Lung (tissue), 12 donors: ENCODE data around the gene PTPRN2. TPM values are rescaled to one million over a fixed set of nuclear protein-coding genes. Genes with fewer than 3 reads are reported as not detected.

Experiments
- ATAC-seq: fragments of 200-7000 bp; cut with Tn5 transposase; one replicate; pipeline ENCODE4 v1.9.1; 2020; ENCODE audit warnings: moderate number of reproducible peaks; ENCODE audit not compliant: insufficient read depth, low FRiP score
- DNase-seq, 3 donors: peaks; one replicate each; pipeline ENCODE4 v3.0.0-alpha.2; 2013 to 2017
- H3K27ac ChIP-seq, 2 donors: one replicate each; pipeline ENCODE4 v1.5.1; 2013; ENCODE audit warnings: mild to moderate bottlenecking in 2 of 2, moderate library complexity in 2 of 2, control low read depth in 1 of 2, inconsistent platforms in 1 of 2, low read depth in 1 of 2, low read length in 1 of 2
- H3K27me3 ChIP-seq, 3 donors: one replicate each; pipeline ENCODE4 v1.5.1; 2013; ENCODE audit warnings: low read length in 2 of 3; ENCODE audit not compliant: control insufficient read depth in 3 of 3, insufficient read depth in 3 of 3
- H3K36me3 ChIP-seq, 4 donors: one replicate each; pipeline ENCODE4 v1.5.1; 2013; ENCODE audit warnings: low read length in 4 of 4, mild to moderate bottlenecking in 1 of 4, moderate library complexity in 1 of 4; ENCODE audit not compliant: control insufficient read depth in 4 of 4, insufficient read depth in 4 of 4
- H3K4me1 ChIP-seq, 5 donors: one replicate each; pipeline ENCODE4 v1.5.1; 2013; ENCODE audit warnings: low read length in 5 of 5, mild to moderate bottlenecking in 2 of 5, moderate library complexity in 1 of 5; ENCODE audit not compliant: control insufficient read depth in 5 of 5, insufficient read depth in 5 of 5
- H3K4me3 ChIP-seq: one replicate; pipeline ENCODE4 v1.5.1; 2013; ENCODE audit warnings: mild to moderate bottlenecking, control low read depth, moderate library complexity
- H3K9ac ChIP-seq, 2 donors: one replicate each; pipeline ENCODE4 v1.5.1; 2013; ENCODE audit warnings: low read length in 2 of 2, control low read depth in 1 of 2; ENCODE audit not compliant: insufficient read depth in 1 of 2
- H3K9me3 ChIP-seq, 4 donors: one replicate each; pipeline ENCODE4 v1.5.1; 2013; ENCODE audit warnings: low read length in 3 of 4, mild to moderate bottlenecking in 1 of 4, moderate library complexity in 1 of 4; ENCODE audit not compliant: control insufficient read depth in 4 of 4, insufficient read depth in 3 of 4
- CTCF ChIP-seq: IDR thresholded peaks from 2 replicates; pipeline ENCODE4 v1.5.1; 2012; ENCODE audit warnings: mild to moderate bottlenecking; ENCODE audit errors: control extremely low read depth, extremely low read depth
- WGBS, 2 donors: extraction: QIAGEN DNeasy Blood & Tissue Kit; methylation state at CpG; one replicate each; pipeline ENCODE4 v1.1.7; 2013; 5-methylcytosine and 5-hydroxymethylcytosine counted together
- polyA plus RNA-seq, 2 donors: library from polyadenylated mRNA; stranded (reverse); fragments of 200-250 nt; gene quantifications; one replicate each; pipeline ENCODE4 v1.2.1, GENCODE V29; 2013
- total RNA-seq, 2 donors: library from RNA; depleted of rRNA in 1 of 2; stranded (reverse); fragments of >200 nt in 1 of 2; gene quantifications; one replicate each; pipeline ENCODE4 v1.2.1, GENCODE V29; 2014 to 2021
- donor health status: control.
- donor health status: control.
- donor health status: Bipolar disorder and iron deficiency.
- donor health status: healthy.
- donor health status: DM: yes; HTN: yes; CAD: no.

PTPRN2 gene
- total and polyA plus RNA-seq, 4 donors: 2.1 to 7.4 (median 4.4) TPM

- no peaks in the 10 kb centered on the region for H3K36me3 ChIP-seq
Measured at GRCh38 chr7:158506626-158507025, 81.0 kb downstream of the PTPRN2 start.

GRCh38 chr7:158505683-158506082, 81.9 kb downstream of the PTPRN2 start:
- Histone ChIP-seq H3K4me1 (peaks cover 0 to 6% (median 0%) of the 10 kb centered on the region in 5 donors), H3K4me3 (no peak overlapping the region), H3K9ac (no peak overlapping the region), H3K9me3 (peaks cover 0 to 27% (median 0%) of the 10 kb centered on the region in 4 donors), H3K27ac (no peak overlapping the region), H3K27me3 (no peaks in the 10 kb centered on the region), H3K36me3 (no peaks in the 10 kb centered on the region)
- no peak for TF ChIP-seq CTCF
- DNase-seq (no peak), ATAC-seq (no peak)
- WGBS, 2 donors: 96 to 97% methylated on average over 14 of the region's 14 CpGs

More at GRCh38 chr7:158506626-158507025, 81.0 kb downstream of the PTPRN2 start:
- Histone ChIP-seq H3K27me3 (no peaks in the 10 kb centered on the region), H3K4me1 (peaks cover 0 to under 1% (median 0%) of the 10 kb centered on the region in 5 donors), H3K27ac (no peak overlapping the region), H3K4me3 (no peak overlapping the region), H3K9ac (no peak overlapping the region), H3K9me3 (peaks cover 0 to 34% (median 3%) of the 10 kb centered on the region in 4 donors)
- WGBS, 2 donors: 97 to 98% methylated on average over 12 of the region's 12 CpGs
- TF ChIP-seq CTCF: no peak
- ATAC-seq (no peak), DNase-seq (no peak)

- Histone ChIP-seq H3K9ac (no peak overlapping the region), H3K27ac (no peak overlapping the region), H3K4me1 (peaks cover 0 to 13% (median 3%) of the 10 kb centered on the region in 5 donors), H3K36me3 (no peaks in the 10 kb centered on the region), H3K27me3 (no peaks in the 10 kb centered on the region), H3K4me3 (no peak overlapping the region), H3K9me3 (peaks cover 0 to 16% (median 0%) of the 10 kb centered on the region in 4 donors)
- TF ChIP-seq CTCF: no peak
- ATAC-seq (no peak), DNase-seq (no peak)
- 81 to 86% methylated on average over 11 of the region's 11 CpGs for WGBS, 2 donors
Measured at GRCh38 chr7:158502068-158502750, 85.4 kb downstream of the PTPRN2 start.
